Measurements from ENCODE around the gene ICAM4.

DNA sequence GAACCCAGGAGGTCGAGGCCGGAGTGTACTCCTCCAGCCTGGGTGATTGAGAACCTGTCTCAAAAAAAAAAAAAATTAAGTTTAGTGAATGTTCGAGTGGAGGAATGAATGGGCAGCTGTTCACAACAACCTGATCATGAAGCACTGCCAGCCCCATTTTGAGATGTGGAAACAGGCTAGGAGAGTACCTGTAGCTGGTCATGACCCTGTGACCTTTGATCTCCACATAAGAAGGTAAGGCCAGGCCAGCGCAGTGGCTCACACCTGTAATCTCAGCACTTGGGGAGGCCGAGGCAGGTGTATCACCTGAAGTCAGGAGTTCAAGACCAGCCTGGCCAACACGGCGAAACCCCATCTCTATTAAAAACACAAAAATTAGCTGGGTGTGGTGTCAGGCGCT, 39.0 kb downstream of the ICAM4 start:
- no peak for TF ChIP-seq POLR2A (IDR thresholded peaks at IDR 0.05; ENCODE audit: extremely low read depth, insufficient read length)
- TF ChIP-seq, protein P1, sequence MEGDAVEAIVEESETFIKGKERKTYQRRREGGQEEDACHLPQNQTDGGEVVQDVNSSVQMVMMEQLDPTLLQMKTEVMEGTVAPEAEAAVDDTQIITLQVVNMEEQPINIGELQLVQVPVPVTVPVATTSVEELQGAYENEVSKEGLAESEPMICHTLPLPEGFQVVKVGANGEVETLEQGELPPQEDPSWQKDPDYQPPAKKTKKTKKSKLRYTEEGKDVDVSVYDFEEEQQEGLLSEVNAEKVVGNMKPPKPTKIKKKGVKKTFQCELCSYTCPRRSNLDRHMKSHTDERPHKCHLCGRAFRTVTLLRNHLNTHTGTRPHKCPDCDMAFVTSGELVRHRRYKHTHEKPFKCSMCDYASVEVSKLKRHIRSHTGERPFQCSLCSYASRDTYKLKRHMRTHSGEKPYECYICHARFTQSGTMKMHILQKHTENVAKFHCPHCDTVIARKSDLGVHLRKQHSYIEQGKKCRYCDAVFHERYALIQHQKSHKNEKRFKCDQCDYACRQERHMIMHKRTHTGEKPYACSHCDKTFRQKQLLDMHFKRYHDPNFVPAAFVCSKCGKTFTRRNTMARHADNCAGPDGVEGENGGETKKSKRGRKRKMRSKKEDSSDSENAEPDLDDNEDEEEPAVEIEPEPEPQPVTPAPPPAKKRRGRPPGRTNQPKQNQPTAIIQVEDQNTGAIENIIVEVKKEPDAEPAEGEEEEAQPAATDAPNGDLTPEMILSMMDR (IDR thresholded peaks at IDR 0.05; ENCODE audit: low read depth, low read length), result no peak
- TF ChIP-seq MYC (IDR thresholded peaks at IDR 0.05; ENCODE audit: low read depth, low read length), result no peak

Data from NB4 (cell line).